GM12878 (cell line): ENCODE data around the gene PARP8. TPM values are rescaled to one million over a fixed set of nuclear protein-coding genes. Genes with fewer than 3 reads are reported as not detected.

Experiments
- ATAC-seq: fragments of 200-7000 bp; cut with Tn5 transposase; 3 replicates; pipeline ENCODE4 v1.9.1; 2020; ENCODE audit warnings: mild to moderate bottlenecking, moderate library complexity
- BruUV-seq: library from RNA; stranded (reverse); fragments of 400-500 nt; replicated peaks from 2 replicates; lab custom pipeline; 2021; lab: Mats Ljungman, UMichigan
- CTCF ChIA-PET: fragments of 300-600 bp; sonication (Branson Sonifier 250); formaldehyde crosslinking; extraction: SDS; loops from one replicate; lab custom pipeline; 2021; ENCODE audit warnings: inconsistent platforms; lab: Yijun Ruan, JAX
- POLR2A ChIA-PET: fragments of 350-600 bp; formaldehyde crosslinking; extraction: SDS; loops from one replicate; lab custom pipeline; 2021; ENCODE audit warnings: inconsistent platforms; lab: Charles Lee
- RAD21 ChIA-PET: fragments of 300-600 bp; sonication (Branson Sonifier 250); formaldehyde crosslinking; loops from one replicate; lab custom pipeline; 2023; ENCODE audit warnings: antibody characterized with exemption; ENCODE audit not compliant: unreplicated experiment; lab: Charles Lee
- SMC1A ChIA-PET: fragments of 300-600 bp; sonication (Branson Sonifier 250); formaldehyde crosslinking; loops from one replicate; lab custom pipeline; 2023; ENCODE audit not compliant: unreplicated experiment, uncharacterized antibody; lab: Charles Lee
- DNase-seq: peaks from one replicate; pipeline ENCODE4 v3.0.0-alpha.2; 2011; ENCODE audit warnings: low read depth, low spot score
- FAIRE-seq: peaks from 3 replicates; lab custom pipeline; 2011; peaks lifted over from hg19 to GRCh38; lab: Jason Lieb, UNC
- H2AFZ ChIP-seq: 2 replicates; pipeline ENCODE4 v1.6.0; 2011; ENCODE audit warnings: low read depth, low read length, control low read depth; ENCODE audit not compliant: control insufficient read depth
- H3K27ac ChIP-seq: 2 replicates; pipeline ENCODE4 v1.5.1; 2011; ENCODE audit warnings: control low read depth; ENCODE audit not compliant: control insufficient read depth, insufficient read depth
- H3K27me3 ChIP-seq, 2 experiments: replicated peaks in 1 of 2; 2 replicates each; pipeline versions ENCODE4 v1.6.0 to v1.6.1; 2011; ENCODE audit warnings: low read length in 1 of 2; ENCODE audit not compliant: control insufficient read depth in 2 of 2, insufficient read depth in 2 of 2
- H3K36me3 ChIP-seq, 2 experiments: 2 replicates each; pipeline ENCODE4 v1.5.1; 2011; ENCODE audit warnings: low read length in 1 of 2; ENCODE audit not compliant: control insufficient read depth in 2 of 2, insufficient read depth in 2 of 2
- H3K4me1 ChIP-seq: 2 replicates; pipeline ENCODE4 v1.6.1; 2011; ENCODE audit warnings: mild to moderate bottlenecking, low read length, moderate library complexity, mixed read lengths; ENCODE audit not compliant: control insufficient read depth, insufficient read depth
- H3K4me2 ChIP-seq: 2 replicates; pipeline ENCODE4 v1.6.0; 2011; ENCODE audit warnings: control low read depth; ENCODE audit not compliant: control insufficient read depth, insufficient read depth
- H3K4me3 ChIP-seq: fragments of 200-600 bp; sonication (generic); 2 replicates; pipeline ENCODE4 v1.5.1; 2016
- H3K79me2 ChIP-seq: 2 replicates; pipeline ENCODE4 v1.6.0; 2011; ENCODE audit warnings: low read length; ENCODE audit not compliant: control insufficient read depth, insufficient read depth
- H3K9ac ChIP-seq: 2 replicates; pipeline ENCODE4 v1.8.0; 2011; ENCODE audit warnings: low read length, control low read depth, mixed read lengths; ENCODE audit not compliant: control insufficient read depth, insufficient read depth
- H3K9me3 ChIP-seq: replicated peaks from 3 replicates; pipeline ENCODE4 v1.5.1; 2011; ENCODE audit warnings: mild to moderate bottlenecking, low read length; ENCODE audit not compliant: control insufficient read depth, insufficient read depth
- H4K20me1 ChIP-seq: 2 replicates; pipeline ENCODE4 v1.6.0; 2011; ENCODE audit not compliant: control insufficient read depth, insufficient read depth
- BACH1 ChIP-seq: fragments of 450-650 bp; IDR thresholded peaks from 2 replicates; pipeline ENCODE4 v1.6.1; 2017; ENCODE audit warnings: mild to moderate bottlenecking, borderline replicate concordance
- CBX5 ChIP-seq: sonication (generic); IDR thresholded peaks from 2 replicates; pipeline ENCODE4 v1.6.1; 2016; ENCODE audit warnings: low read depth, moderate library complexity, mild to moderate bottlenecking, inconsistent platforms
- CHD1 ChIP-seq: IDR thresholded peaks from 2 replicates; pipeline ENCODE4 v1.6.1; 2012; ENCODE audit warnings: low read depth, low read length, improper control_type of control experiment
- DPF2 ChIP-seq: fragments of 450-650 bp; IDR thresholded peaks from 2 replicates; pipeline ENCODE4 v1.6.1; 2017; ENCODE audit warnings: mild to moderate bottlenecking
- EGR1 ChIP-seq, 2 experiments: IDR thresholded peaks; 1 replicate in 1 of 2; 2 replicates in 1 of 2; pipeline ENCODE4 v1.6.1; 2011 to 2012; ENCODE audit warnings: low read depth in 2 of 2, low read length in 2 of 2, borderline replicate concordance in 1 of 2, mild to moderate bottlenecking in 1 of 2, moderate library complexity in 1 of 2
- MYB ChIP-seq: fragments of 150-350 bp; IDR thresholded peaks from 2 replicates; pipeline ENCODE4 v1.6.1; 2014; ENCODE audit warnings: mild to moderate bottlenecking, low read depth, low read length, borderline replicate concordance
- NFIC ChIP-seq: IDR thresholded peaks from 2 replicates; pipeline ENCODE4 v1.6.1; 2012; ENCODE audit warnings: low read depth, mild to moderate bottlenecking, inconsistent platforms, low read length, moderate library complexity
- NFYB ChIP-seq: IDR thresholded peaks from 2 replicates; pipeline ENCODE4 v1.6.1; 2011; ENCODE audit warnings: low read depth, mild to moderate bottlenecking, low read length, improper control_type of control experiment, moderate library complexity; ENCODE audit not compliant: insufficient read depth
- PML ChIP-seq: IDR thresholded peaks from 2 replicates; pipeline ENCODE4 v1.6.1; 2012; ENCODE audit warnings: low read length, inconsistent platforms
- SRF ChIP-seq, 2 experiments: IDR thresholded peaks; 2 replicates each; pipeline ENCODE4 v1.6.1; 2011; ENCODE audit warnings: low read depth in 2 of 2, low read length in 2 of 2, mild to moderate bottlenecking in 1 of 2, moderate library complexity in 1 of 2
- TCF12 ChIP-seq: IDR thresholded peaks from 2 replicates; pipeline ENCODE4 v1.6.1; 2011; ENCODE audit warnings: low read depth, mild to moderate bottlenecking, low read length
- ZBTB11 ChIP-seq: fragments of 450-650 bp; formaldehyde crosslinking; IDR thresholded peaks from 2 replicates; pipeline ENCODE4 v1.5.0; 2022; ENCODE audit warnings: mild to moderate bottlenecking, missing genetic modification characterization
- ZBTB4 ChIP-seq: fragments of 450-650 bp; formaldehyde crosslinking; IDR thresholded peaks from 2 replicates; pipeline ENCODE4 v1.4.0; 2022; ENCODE audit warnings: mild to moderate bottlenecking, moderate library complexity
- WGBS: methylation state at CpG from one replicate; pipeline ENCODE4 v1.1.6; 2016; ENCODE audit warnings: low lambda C conversion rate; ENCODE audit not compliant: insufficient replicate concordance, insufficient coverage; ENCODE audit errors: missing lambda C conversion rate; 5-methylcytosine and 5-hydroxymethylcytosine counted together
- in situ Hi-C: fragments of 300-500 bp; cut with MboI; formaldehyde crosslinking; loops from 9 replicates; pipeline ENCODE4 v1.14.3; 2018; ENCODE audit warnings: mixed read lengths
- intact Hi-C: fragments of 100-400 bp; cut with micrococcal nuclease; formaldehyde crosslinking; loops from one replicate; pipeline ENCODE4 v1.14.2; 2022; ENCODE audit not compliant: unreplicated experiment
- polyA plus RNA-seq, 11 experiments: library from polyadenylated mRNA; depleted of rRNA in 4 of 11; unstranded in 6 of 11; stranded (reverse) in 5 of 11; fragments of >200 nt; fragmentation: Nextera tagmentation in 4 of 11; fragmentation: Illumina TruSeq in 1 of 11; extraction: Ambion mirVana in 4 of 11; extraction: Trizol in 1 of 11; gene quantifications; 1 replicate in 1 of 11; 2 replicates in 10 of 11; pipeline versions ENCODE4 v1.2.1 to v1.2.3, GENCODE V29; 2011 to 2016; ENCODE audit warnings: inconsistent platforms in 2 of 11, missing spikeins in 2 of 11, low read depth in 1 of 11
- total RNA-seq, 4 experiments: library from RNA; depleted of rRNA in 3 of 4; stranded (reverse); fragments of >200 nt in 3 of 4; fragmentation: Illumina TruSeq in 1 of 4; extraction: Trizol in 1 of 4; gene quantifications; 2 replicates each; pipeline versions ENCODE4 v1.2.1 to v1.2.3, GENCODE V29; 2013 to 2021

The PARP8 gene
- total and polyA plus RNA-seq, 10 of the 15 experiments (the other 5 are each of a cell fraction or from before 2014, with no cell fraction given), result 9.1 to 65.2 (median 20.6) TPM

GRCh38 chr5:50726475-50727148 lies 60.2 kb downstream of the PARP8 start:
- ChIA-PET RAD21 (interaction anchor here (1.4 kb wide), 1 partner anchor 9 kb away, joined by 4 read pairs; no protein-coding TSS in a partner anchor), SMC1A (interaction anchor here (0.6 to 1.4 kb wide), 7 partner anchors 8 to 25 kb away, joined by 3 to 8 read pairs (median 3); no protein-coding TSS in a partner anchor), POLR2A (interaction anchor here (0.6 kb wide), 2 partner anchors 38 to 59 kb away, joined by 3 to 4 read pairs; no protein-coding TSS in a partner anchor), CTCF (interaction anchor here (0.9 to 1.4 kb wide), 4 partner anchors 10 to 22 kb away, joined by 3 to 5 read pairs (median 4); no protein-coding TSS in a partner anchor)
- intact Hi-C loops, result no loop called here
- no TSS peak for BruUV-seq
- Histone ChIP-seq H4K20me1 (no peaks in the 10 kb centered on the region), H3K9ac (no peak overlapping the region), H3K36me3 (no peaks in the 10 kb centered on the region; a peak in 1 of 4 replicates), H3K79me2 (peaks cover 38% of the 10 kb centered on the region), H3K9me3 (peaks cover 2% of the 10 kb centered on the region; the same call in 2 of the 3 replicates), H2AFZ (no peak overlapping the region), H3K27me3 (no peaks in the 10 kb centered on the region), H3K4me2 (no peak overlapping the region), H3K4me1 (no peaks in the 10 kb centered on the region), H3K27ac (no peak overlapping the region), H3K4me3 (no peak overlapping the region)
- FAIRE-seq (no peak), DNase-seq (no peak), ATAC-seq (no peak; the same call in 1 of the 3 replicates)
- in situ Hi-C loops, result no loop called here
- no peak for TF ChIP-seq CHD1
- TF ChIP-seq NFIC, result no peak
- no peak for TF ChIP-seq EGR1 (IDR thresholded peaks at IDR 0.05; ENCODE audit: borderline replicate concordance in 1 of 2, low read depth in 2 of 2, low read length in 2 of 2)
- TF ChIP-seq DPF2, result no peak
- no peak for TF ChIP-seq PML
- no peak for TF ChIP-seq NFYB
- no peak for TF ChIP-seq SRF (IDR thresholded peaks at IDR 0.05; ENCODE audit: low read depth in 2 of 2, low read length in 2 of 2)
- TF ChIP-seq CBX5, result no peak
- no peak for TF ChIP-seq ZBTB11 (CRISPR knock-in tag)
- TF ChIP-seq ZBTB4 (CRISPR knock-in tag), result no peak
- TF ChIP-seq TCF12, result no peak
- TF ChIP-seq MYB, result no peak
- no peak for TF ChIP-seq BACH1
- 55% methylated on average over 3 of the region's 3 CpGs for WGBS
